Loucy (cell line): ENCODE data around the gene MRTFA.

ENCODE experiments used
- H2AFZ ChIP-seq: fragments of 200-600 bp; sonication (generic); 2 replicates; pipeline ENCODE4 v1.6.0; 2016; ENCODE audit warnings: antibody characterized with exemption, mild to moderate bottlenecking, low read length, moderate library complexity
- H3F3A ChIP-seq: fragments of 200-600 bp; 2 replicates; pipeline ENCODE4 v1.6.0; 2016; ENCODE audit warnings: antibody characterized with exemption, low read depth, mild to moderate bottlenecking
- H3K27me3 ChIP-seq: fragments of 200-600 bp; sonication (generic); 2 replicates; pipeline ENCODE4 v1.6.1; 2014; ENCODE audit warnings: low read length, mild to moderate bottlenecking; ENCODE audit not compliant: insufficient read depth, poor library complexity, severe bottlenecking
- H3K36me3 ChIP-seq: fragments of 200-600 bp; sonication (generic); 2 replicates; pipeline ENCODE4 v1.6.1; 2016; ENCODE audit warnings: low read length; ENCODE audit not compliant: insufficient read depth
- H3K4me1 ChIP-seq: fragments of 200-600 bp; sonication (generic); 2 replicates; pipeline ENCODE4 v1.5.1; 2014; ENCODE audit warnings: low read length, mild to moderate bottlenecking; ENCODE audit not compliant: insufficient read depth, poor library complexity, severe bottlenecking
- H3K4me2 ChIP-seq: fragments of 200-600 bp; sonication (generic); 2 replicates; pipeline ENCODE4 v1.6.0; 2014; ENCODE audit warnings: antibody characterized with exemption, low read length, low read depth, mild to moderate bottlenecking; ENCODE audit not compliant: poor library complexity, severe bottlenecking
- H3K4me3 ChIP-seq: fragments of 200-600 bp; sonication (generic); 2 replicates; pipeline ENCODE4 v1.5.1; 2014; ENCODE audit warnings: low read length, mild to moderate bottlenecking, mixed read lengths; ENCODE audit not compliant: poor library complexity, severe bottlenecking
- H3K79me2 ChIP-seq: fragments of 200-600 bp; sonication (generic); 2 replicates; pipeline ENCODE4 v1.6.1; 2014; ENCODE audit warnings: low read length; ENCODE audit not compliant: insufficient read depth
- H3K9ac ChIP-seq: fragments of 200-600 bp; sonication (generic); 2 replicates; pipeline ENCODE4 v1.6.0; 2014; ENCODE audit warnings: mild to moderate bottlenecking, low read depth, low read length, moderate library complexity; ENCODE audit not compliant: poor library complexity, severe bottlenecking
- H3K9me2 ChIP-seq: fragments of 200-600 bp; sonication (generic); replicated peaks from 2 replicates; pipeline ENCODE4 v1.6.1; 2016; ENCODE audit warnings: low read depth, low read length, mixed read lengths
- H3K9me3 ChIP-seq: fragments of 200-600 bp; sonication (generic); 2 replicates; pipeline ENCODE4 v1.6.1; 2014; ENCODE audit warnings: mild to moderate bottlenecking, antibody characterized with exemption, low read length, low read depth; ENCODE audit not compliant: insufficient read depth
- H4K20me1 ChIP-seq: fragments of 200-600 bp; sonication (generic); 2 replicates; pipeline ENCODE4 v1.6.0; 2014; ENCODE audit warnings: antibody characterized with exemption, low read length, mild to moderate bottlenecking; ENCODE audit not compliant: insufficient read depth, poor library complexity, severe bottlenecking
- CTCF ChIP-seq: fragments of 200-600 bp; sonication (generic); conservative IDR thresholded peaks from 2 replicates; pipeline ENCODE4 v1.5.1; 2014; ENCODE audit warnings: mild to moderate bottlenecking, antibody characterized with exemption, low read length
- EZH2phosphoT487 ChIP-seq: fragments of 200-600 bp; IDR thresholded peaks from 2 replicates; pipeline ENCODE4 v1.6.1; 2018; ENCODE audit warnings: antibody characterized with exemption, mild to moderate bottlenecking, moderate library complexity, borderline replicate concordance

MRTFA gene

DNA sequence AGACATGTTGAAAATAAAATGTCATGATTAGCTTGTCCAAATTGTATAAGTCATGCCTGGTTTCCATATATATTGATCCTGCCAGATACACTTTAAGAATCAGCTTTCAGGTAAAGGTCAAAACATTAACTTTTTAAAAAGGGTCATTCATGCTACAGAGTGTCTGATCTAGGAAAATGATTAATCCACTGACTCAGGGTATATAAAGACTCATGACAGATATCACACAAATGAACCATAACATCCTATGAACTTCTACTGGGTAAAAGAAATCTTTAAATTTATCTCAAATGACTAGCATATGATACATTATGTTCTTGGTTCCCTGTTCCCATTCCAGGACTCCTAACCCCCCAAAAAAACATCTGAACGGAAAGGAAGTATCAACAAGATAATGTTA is 11.7 kb downstream of the MRTFA start:
- peaks cover 81% of the 10 kb centered on the region for H3K79me2 ChIP-seq
- no peak for TF ChIP-seq EZH2phosphoT487
- TF ChIP-seq CTCF = no peak
- H3F3A ChIP-seq = no peaks in the 10 kb centered on the region

DNA sequence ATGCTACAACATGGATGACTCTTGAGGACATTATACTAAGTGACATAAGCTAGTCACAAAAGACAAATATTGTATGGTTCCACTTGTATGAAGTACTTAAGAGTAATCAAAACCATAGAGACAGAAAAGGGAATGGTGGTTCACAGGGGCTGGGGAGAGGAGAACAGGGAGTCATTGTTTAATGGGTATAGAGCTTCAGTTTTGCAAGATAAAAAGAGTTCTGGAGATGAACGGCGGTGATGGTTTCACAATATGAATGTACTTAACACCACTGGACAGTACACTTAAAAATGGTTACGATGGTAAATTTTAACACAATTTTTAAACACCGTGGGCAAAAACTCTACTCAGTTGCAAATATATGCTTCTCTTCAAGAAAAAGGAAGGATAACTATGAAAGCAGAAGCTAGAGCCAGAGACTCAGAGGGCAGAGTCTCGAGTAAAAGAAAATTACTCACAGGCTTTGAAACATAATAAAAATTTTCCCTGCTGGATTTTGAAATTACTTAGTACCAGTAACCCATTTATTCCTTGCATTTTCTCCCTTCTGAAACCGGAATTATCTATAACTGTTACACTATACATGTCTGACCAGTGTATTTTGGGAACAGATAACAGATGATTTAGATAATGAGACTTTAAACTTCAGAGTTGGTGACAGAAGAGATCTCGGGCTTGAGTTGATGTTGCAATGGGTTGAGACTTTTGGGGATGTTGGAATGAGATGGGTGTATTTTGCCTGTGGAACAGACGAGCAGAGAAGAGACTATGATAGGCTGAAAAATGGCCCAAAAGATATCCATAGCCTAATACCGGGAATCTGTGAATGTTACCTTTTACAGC is 15.0 kb downstream of the MRTFA start:
- Histone ChIP-seq H3K27me3 (no peaks in the 10 kb centered on the region), H4K20me1 (peaks cover 6% of the 10 kb centered on the region), H3K9me2 (no peaks in the 10 kb centered on the region), H3K9ac (no peak overlapping the region), H3K4me3 (no peak overlapping the region), H3K36me3 (no peaks in the 10 kb centered on the region; the same call in 1 of the 2 replicates), H3K79me2 (peaks cover 75% of the 10 kb centered on the region), H3F3A (no peaks in the 10 kb centered on the region), H3K4me1 (no peaks in the 10 kb centered on the region), H3K4me2 (no peak overlapping the region), H2AFZ (no peak overlapping the region), H3K9me3 (peaks cover 13% of the 10 kb centered on the region)
- TF ChIP-seq CTCF (no peak), EZH2phosphoT487 (no peak)

More for the DNA sequence above, 11.7 kb downstream of the MRTFA start:
- Histone ChIP-seq H3K36me3 (no peaks in the 10 kb centered on the region; the same call in 1 of the 2 replicates), H3K9me2 (no peaks in the 10 kb centered on the region), H2AFZ (no peak overlapping the region), H3K9me3 (peaks cover 13% of the 10 kb centered on the region), H3K27me3 (no peaks in the 10 kb centered on the region), H3K9ac (no peak overlapping the region), H3K4me1 (peaks cover 8% of the 10 kb centered on the region), H3K4me3 (no peak overlapping the region), H4K20me1 (peaks cover 9% of the 10 kb centered on the region), H3K4me2 (no peak overlapping the region)

- Histone ChIP-seq H3K27me3 (no peaks in the 10 kb centered on the region), H3K9me3 (peaks cover 13% of the 10 kb centered on the region), H3K9me2 (no peaks in the 10 kb centered on the region), H3K79me2 (peaks cover 72% of the 10 kb centered on the region), H3K4me2 (no peak overlapping the region), H3K9ac (no peak overlapping the region), H2AFZ (no peak overlapping the region), H3K4me1 (no peaks in the 10 kb centered on the region), H3F3A (no peaks in the 10 kb centered on the region), H3K4me3 (no peak overlapping the region), H4K20me1 (peaks cover 6% of the 10 kb centered on the region), H3K36me3 (no peaks in the 10 kb centered on the region; the same call in 1 of the 2 replicates)
- no peak for TF ChIP-seq CTCF
- TF ChIP-seq EZH2phosphoT487 = no peak
Observed at GRCh38 chr22:40620464-40621046, 16.0 kb downstream of the MRTFA start.
